Sigmoid colon (tissue), 4 donors: ENCODE results near the gene AQP4.

Source experiments
- CTCF ChIP-seq, 4 experiments: fragments of 450-650 bp in 3 of 4; fragments of 200-600 bp in 1 of 4; IDR thresholded peaks; one replicate each; pipeline ENCODE4 v1.5.1; 2016 to 2019; ENCODE audit warnings: antibody characterized with exemption in 4 of 4, mild to moderate bottlenecking in 3 of 4, moderate library complexity in 2 of 4
- POLR2A ChIP-seq, 2 donors: fragments of 450-650 bp; IDR thresholded peaks; one replicate each; pipeline ENCODE4 v1.6.1; 2016; ENCODE audit warnings: antibody characterized with exemption in 2 of 2, mild to moderate bottlenecking in 2 of 2, moderate library complexity in 2 of 2
- POLR2AphosphoS5 ChIP-seq, 4 donors: sonication (generic); formaldehyde crosslinking; IDR thresholded peaks; one replicate each; pipeline ENCODE4 v1.6.1; 2017; ENCODE audit warnings: antibody characterized with exemption in 4 of 4

- TF ChIP-seq POLR2A (IDR thresholded peaks at IDR 0.05) (no peak), CTCF (IDR thresholded peaks at IDR 0.05) (no peak), POLR2AphosphoS5 (IDR thresholded peaks at IDR 0.05) (no peak)
Observed at GRCh38 chr18:26843760-26844159, 21.7 kb downstream of the AQP4 start.
